GM10266 (cell line): ENCODE measurements around the gene RBM18.

Experiments
- DNase-seq: peaks from one replicate; pipeline ENCODE4 v3.0.0; 2012; ENCODE audit errors: extremely low spot score
- TF ChIP-seq, protein P1 (sequence below): IDR thresholded peaks from 2 replicates; pipeline ENCODE4 v1.5.1; 2012; ENCODE audit warnings: mild to moderate bottlenecking, low read depth; ENCODE audit not compliant: control insufficient read depth, insufficient read depth; ENCODE audit errors: missing control alignments

RBM18 gene

DNA sequence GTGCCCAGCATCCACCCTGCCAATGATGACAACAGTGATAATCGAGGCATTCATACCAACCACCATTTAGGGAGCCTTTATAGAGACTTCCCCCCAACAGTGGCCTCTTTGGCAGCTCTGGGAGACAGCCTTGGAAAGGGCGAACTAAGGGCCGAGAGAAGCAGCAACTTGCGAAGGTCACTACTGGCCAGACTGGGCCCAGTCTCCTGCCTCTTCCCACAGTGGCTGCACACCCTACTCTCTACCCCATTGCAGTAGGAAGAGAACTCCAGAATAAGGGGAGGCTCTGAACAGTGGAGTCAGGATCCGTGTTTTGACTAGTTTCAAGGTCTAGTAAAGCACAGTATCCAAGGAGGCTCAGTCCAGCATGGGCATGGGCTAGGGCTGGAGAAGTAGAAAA is 41.2 kb downstream of the RBM18 start:
- DNase-seq, result peak; percentile 10
- TF ChIP-seq, protein P1, sequence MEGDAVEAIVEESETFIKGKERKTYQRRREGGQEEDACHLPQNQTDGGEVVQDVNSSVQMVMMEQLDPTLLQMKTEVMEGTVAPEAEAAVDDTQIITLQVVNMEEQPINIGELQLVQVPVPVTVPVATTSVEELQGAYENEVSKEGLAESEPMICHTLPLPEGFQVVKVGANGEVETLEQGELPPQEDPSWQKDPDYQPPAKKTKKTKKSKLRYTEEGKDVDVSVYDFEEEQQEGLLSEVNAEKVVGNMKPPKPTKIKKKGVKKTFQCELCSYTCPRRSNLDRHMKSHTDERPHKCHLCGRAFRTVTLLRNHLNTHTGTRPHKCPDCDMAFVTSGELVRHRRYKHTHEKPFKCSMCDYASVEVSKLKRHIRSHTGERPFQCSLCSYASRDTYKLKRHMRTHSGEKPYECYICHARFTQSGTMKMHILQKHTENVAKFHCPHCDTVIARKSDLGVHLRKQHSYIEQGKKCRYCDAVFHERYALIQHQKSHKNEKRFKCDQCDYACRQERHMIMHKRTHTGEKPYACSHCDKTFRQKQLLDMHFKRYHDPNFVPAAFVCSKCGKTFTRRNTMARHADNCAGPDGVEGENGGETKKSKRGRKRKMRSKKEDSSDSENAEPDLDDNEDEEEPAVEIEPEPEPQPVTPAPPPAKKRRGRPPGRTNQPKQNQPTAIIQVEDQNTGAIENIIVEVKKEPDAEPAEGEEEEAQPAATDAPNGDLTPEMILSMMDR, result no peak

DNA sequence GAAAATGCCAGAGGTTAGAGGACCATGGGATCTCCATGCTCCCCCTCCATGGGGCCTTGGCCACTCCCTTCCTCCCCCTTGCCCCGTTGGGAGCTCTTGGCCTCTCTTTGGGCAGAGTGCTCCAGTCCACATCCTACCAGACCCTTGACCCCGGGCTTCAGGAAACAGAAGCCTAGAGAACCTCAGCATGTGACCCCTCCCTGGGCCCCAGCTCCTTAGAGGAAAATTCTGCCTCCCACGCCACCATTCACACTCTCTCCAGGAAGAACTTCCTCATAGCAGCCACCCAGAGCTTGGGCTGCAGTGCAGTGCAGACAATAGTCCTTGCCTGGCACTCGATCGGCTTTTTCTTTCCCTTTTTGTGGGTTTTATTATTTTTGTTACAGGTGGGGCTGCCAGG is 41.8 kb downstream of the RBM18 start:
- peak; percentile 17 for DNase-seq
- TF ChIP-seq, protein P1, result no peak

DNA sequence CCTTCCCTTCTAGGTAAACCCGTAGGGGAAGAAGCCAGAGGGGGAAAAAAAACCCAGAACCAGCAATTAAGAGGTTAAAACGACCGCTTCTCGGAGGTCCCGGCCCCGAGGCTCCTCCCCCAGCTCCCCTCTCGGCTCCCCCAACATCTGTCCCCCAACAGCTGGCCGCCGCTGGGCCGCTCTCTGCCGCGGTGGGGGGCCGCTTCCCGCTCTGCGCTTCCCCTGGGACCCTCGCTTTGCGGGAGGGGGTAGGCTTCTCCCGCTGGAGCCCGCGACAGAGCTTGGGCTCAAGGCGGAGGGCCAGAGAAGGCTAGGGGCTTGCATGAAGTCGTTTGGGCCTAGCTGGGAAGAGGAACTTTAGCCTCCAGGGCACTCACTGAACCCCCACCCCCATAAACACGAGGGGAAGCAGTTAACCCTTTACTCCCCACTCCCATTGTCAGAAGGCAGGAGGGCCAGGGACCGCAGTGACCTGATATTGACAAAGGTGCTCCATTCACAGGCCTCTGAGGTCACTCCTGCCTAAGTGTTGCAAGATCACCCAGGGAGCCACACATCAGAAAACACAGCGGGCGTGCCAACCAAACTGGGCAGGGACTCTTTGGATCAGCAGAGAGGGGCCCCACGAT is 43.3 kb downstream of the RBM18 start:
- DNase-seq, result peak; percentile 17
- TF ChIP-seq, protein P1, result no peak

DNA sequence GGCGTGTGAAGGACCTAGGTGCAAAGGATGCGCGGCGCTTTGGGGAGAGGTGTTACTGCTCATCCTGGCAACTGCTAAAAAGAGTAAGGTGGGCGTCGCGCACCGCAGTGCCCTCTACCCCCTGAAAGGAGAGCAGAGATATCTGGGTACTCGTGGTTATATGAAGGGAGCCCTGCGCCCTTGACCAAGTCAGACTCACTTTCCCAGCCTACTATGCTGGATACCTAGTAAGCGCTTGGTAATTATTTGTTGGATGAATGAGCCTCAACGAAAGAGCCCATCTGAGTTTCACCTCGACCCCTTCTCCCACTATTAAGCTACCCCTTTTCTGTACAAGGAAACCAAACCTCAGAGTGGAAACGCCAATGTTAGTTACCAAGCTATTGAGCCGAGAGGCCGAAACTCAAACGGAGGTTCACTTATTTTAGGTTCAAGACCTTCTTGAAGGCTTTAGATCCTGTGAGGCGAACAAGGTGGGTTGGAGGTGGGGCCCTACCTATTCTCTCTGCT is 43.9 kb downstream of the RBM18 start:
- peak; percentile 12 for DNase-seq
- TF ChIP-seq, protein P1, result no peak

DNA sequence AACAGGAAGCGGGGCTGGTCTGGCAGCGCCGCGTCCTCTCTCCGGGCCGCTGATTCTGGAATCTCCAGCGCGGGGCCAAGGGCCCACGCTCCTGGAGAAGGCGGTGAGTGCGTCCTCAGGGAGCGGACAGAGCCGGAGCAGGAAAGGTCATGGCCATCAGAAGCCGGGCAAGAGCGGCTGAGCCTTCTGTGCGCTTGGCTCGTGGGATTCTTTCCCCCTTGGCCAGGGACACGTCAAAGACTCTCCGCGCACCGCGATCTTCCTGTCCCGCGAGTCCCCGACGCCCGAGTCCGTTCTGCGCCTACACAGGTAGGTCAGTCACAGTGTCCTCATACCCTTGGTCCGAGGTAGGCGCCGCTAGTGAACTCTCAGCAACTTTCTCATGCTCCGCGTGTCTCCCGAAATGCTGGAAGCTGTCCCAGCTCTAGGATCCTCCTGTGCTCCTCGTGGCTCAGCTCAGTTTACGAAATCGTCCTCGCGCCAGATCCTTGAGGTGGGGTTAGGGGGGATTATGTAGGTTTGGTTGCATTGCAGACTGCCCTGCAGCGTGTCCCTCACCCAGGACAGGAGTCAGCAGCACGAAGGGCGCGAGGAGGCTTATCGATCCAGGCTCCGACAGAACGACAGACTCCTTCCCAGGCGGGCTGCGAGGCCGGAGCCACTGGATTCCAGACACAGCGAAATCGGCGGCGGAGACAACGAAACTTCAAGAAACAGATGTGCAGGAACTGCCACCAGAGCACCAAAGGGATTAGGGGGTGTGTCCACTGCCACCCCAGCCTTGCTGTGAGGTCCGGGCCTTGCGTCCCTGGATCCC is 44.6 kb downstream of the RBM18 start:
- peak; percentile 23 for DNase-seq
- TF ChIP-seq, protein P1, result no peak

DNA sequence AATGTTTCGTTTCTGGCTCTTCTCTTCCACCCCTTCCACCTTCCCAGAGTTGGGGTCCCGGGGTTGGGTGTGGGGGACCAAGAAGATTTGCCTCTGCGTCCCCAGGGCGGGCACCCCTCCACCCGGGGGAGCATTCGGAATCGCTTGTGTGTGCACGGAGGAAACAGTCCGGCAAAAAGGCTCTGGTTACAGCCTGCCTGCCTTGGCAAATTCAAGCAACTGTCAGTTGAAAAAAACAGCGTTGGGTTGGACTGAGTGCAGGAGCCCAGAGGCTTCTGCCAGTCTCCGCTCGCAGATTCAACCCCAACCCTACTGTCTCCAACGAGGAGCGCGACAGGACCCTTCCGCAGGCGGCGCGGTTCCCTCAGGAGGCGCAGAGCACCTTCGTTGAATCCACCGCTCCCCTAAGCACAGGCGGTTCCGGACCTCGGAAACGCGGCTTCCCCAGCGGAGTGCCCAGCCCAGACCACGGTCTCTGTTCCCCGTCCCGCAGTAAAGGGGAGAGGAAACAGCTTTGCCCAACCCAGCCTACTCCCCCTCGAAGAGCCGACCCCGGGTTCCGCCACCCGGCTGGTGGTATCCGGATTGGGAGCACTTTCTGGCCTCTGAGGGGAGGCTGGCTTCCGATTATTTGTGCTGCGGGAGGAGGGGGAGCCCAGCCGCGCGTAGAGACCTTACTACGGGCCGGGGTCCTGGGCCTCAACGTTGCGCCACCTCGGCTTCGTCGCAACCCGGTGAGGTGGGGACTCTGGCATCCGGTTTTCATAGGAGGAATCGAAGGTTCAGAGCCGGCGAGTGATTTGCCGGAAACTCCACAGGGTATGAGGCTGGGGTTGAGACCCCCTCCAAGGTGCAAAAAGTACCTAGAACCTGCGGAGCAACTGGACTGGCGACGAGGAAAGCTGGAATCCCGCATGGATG is 45.4 kb downstream of the RBM18 start:
- TF ChIP-seq, protein P1, result no peak
- DNase-seq, result no peak
